GM12878 (cell line): ENCODE results near the gene MCTP2. TPM values are rescaled to one million over a fixed set of nuclear protein-coding genes. Genes with fewer than 3 reads are reported as not detected.

Source experiments
- ATAC-seq: fragments of 200-7000 bp; cut with Tn5 transposase; 3 replicates; pipeline ENCODE4 v1.9.1; 2020; ENCODE audit warnings: mild to moderate bottlenecking, moderate library complexity
- BruUV-seq: library from RNA; stranded (reverse); fragments of 400-500 nt; replicated peaks from 2 replicates; lab custom pipeline; 2021; lab: Mats Ljungman, UMichigan
- CTCF ChIA-PET: fragments of 300-600 bp; sonication (Branson Sonifier 250); formaldehyde crosslinking; extraction: SDS; loops from one replicate; lab custom pipeline; 2021; ENCODE audit warnings: inconsistent platforms; lab: Yijun Ruan, JAX
- POLR2A ChIA-PET: fragments of 350-600 bp; formaldehyde crosslinking; extraction: SDS; loops from one replicate; lab custom pipeline; 2021; ENCODE audit warnings: inconsistent platforms; lab: Charles Lee
- RAD21 ChIA-PET: fragments of 300-600 bp; sonication (Branson Sonifier 250); formaldehyde crosslinking; loops from one replicate; lab custom pipeline; 2023; ENCODE audit warnings: antibody characterized with exemption; ENCODE audit not compliant: unreplicated experiment; lab: Charles Lee
- SMC1A ChIA-PET: fragments of 300-600 bp; sonication (Branson Sonifier 250); formaldehyde crosslinking; loops from one replicate; lab custom pipeline; 2023; ENCODE audit not compliant: unreplicated experiment, uncharacterized antibody; lab: Charles Lee
- DNase-seq: peaks from one replicate; pipeline ENCODE4 v3.0.0-alpha.2; 2011; ENCODE audit warnings: low read depth, low spot score
- FAIRE-seq: peaks from 3 replicates; lab custom pipeline; 2011; peaks lifted over from hg19 to GRCh38; lab: Jason Lieb, UNC
- H2AFZ ChIP-seq: 2 replicates; pipeline ENCODE4 v1.6.0; 2011; ENCODE audit warnings: low read depth, low read length, control low read depth; ENCODE audit not compliant: control insufficient read depth
- H3K27ac ChIP-seq: 2 replicates; pipeline ENCODE4 v1.5.1; 2011; ENCODE audit warnings: control low read depth; ENCODE audit not compliant: control insufficient read depth, insufficient read depth
- H3K27me3 ChIP-seq, 2 experiments: replicated peaks in 1 of 2; 2 replicates each; pipeline versions ENCODE4 v1.6.0 to v1.6.1; 2011; ENCODE audit warnings: low read length in 1 of 2; ENCODE audit not compliant: control insufficient read depth in 2 of 2, insufficient read depth in 2 of 2
- H3K36me3 ChIP-seq, 2 experiments: 2 replicates each; pipeline ENCODE4 v1.5.1; 2011; ENCODE audit warnings: low read length in 1 of 2; ENCODE audit not compliant: control insufficient read depth in 2 of 2, insufficient read depth in 2 of 2
- H3K4me1 ChIP-seq: 2 replicates; pipeline ENCODE4 v1.6.1; 2011; ENCODE audit warnings: mild to moderate bottlenecking, low read length, moderate library complexity, mixed read lengths; ENCODE audit not compliant: control insufficient read depth, insufficient read depth
- H3K4me2 ChIP-seq: 2 replicates; pipeline ENCODE4 v1.6.0; 2011; ENCODE audit warnings: control low read depth; ENCODE audit not compliant: control insufficient read depth, insufficient read depth
- H3K4me3 ChIP-seq: fragments of 200-600 bp; sonication (generic); 2 replicates; pipeline ENCODE4 v1.5.1; 2016
- H3K79me2 ChIP-seq: 2 replicates; pipeline ENCODE4 v1.6.0; 2011; ENCODE audit warnings: low read length; ENCODE audit not compliant: control insufficient read depth, insufficient read depth
- H3K9ac ChIP-seq: 2 replicates; pipeline ENCODE4 v1.8.0; 2011; ENCODE audit warnings: low read length, control low read depth, mixed read lengths; ENCODE audit not compliant: control insufficient read depth, insufficient read depth
- H3K9me3 ChIP-seq: replicated peaks from 3 replicates; pipeline ENCODE4 v1.5.1; 2011; ENCODE audit warnings: mild to moderate bottlenecking, low read length; ENCODE audit not compliant: control insufficient read depth, insufficient read depth
- H4K20me1 ChIP-seq: 2 replicates; pipeline ENCODE4 v1.6.0; 2011; ENCODE audit not compliant: control insufficient read depth, insufficient read depth
- CEBPB ChIP-seq, 2 experiments: fragments of 150-350 bp in 1 of 2; IDR thresholded peaks; 2 replicates each; pipeline ENCODE4 v1.6.1; 2012 to 2014; ENCODE audit warnings: low read depth in 2 of 2, low read length in 2 of 2, borderline replicate concordance in 1 of 2, inconsistent platforms in 1 of 2
- EZH2 ChIP-seq: IDR thresholded peaks from 2 replicates; pipeline ENCODE4 v1.6.1; 2012; ENCODE audit warnings: low read depth, mild to moderate bottlenecking, control low read depth, inconsistent platforms, low read length, borderline replicate concordance; ENCODE audit not compliant: control insufficient read depth
- HCFC1 ChIP-seq: fragments of 150-350 bp; IDR thresholded peaks from 2 replicates; pipeline ENCODE4 v1.6.1; 2014; ENCODE audit warnings: low read length
- KAT2A ChIP-seq: conservative IDR thresholded peaks from 2 replicates; pipeline ENCODE4 v1.6.1; 2011; ENCODE audit warnings: low read depth, low read length; ENCODE audit not compliant: control insufficient read depth
- MYB ChIP-seq: fragments of 150-350 bp; IDR thresholded peaks from 2 replicates; pipeline ENCODE4 v1.6.1; 2014; ENCODE audit warnings: mild to moderate bottlenecking, low read depth, low read length, borderline replicate concordance
- NFIC ChIP-seq: IDR thresholded peaks from 2 replicates; pipeline ENCODE4 v1.6.1; 2012; ENCODE audit warnings: low read depth, mild to moderate bottlenecking, inconsistent platforms, low read length, moderate library complexity
- NR2C2 ChIP-seq: IDR thresholded peaks from 2 replicates; pipeline ENCODE4 v1.6.1; 2011; ENCODE audit warnings: borderline replicate concordance, low read depth; ENCODE audit not compliant: control insufficient read depth, insufficient read length
- NR2F1 ChIP-seq: fragments of 450-650 bp; conservative IDR thresholded peaks from 2 replicates; pipeline ENCODE4 v1.6.1; 2017; ENCODE audit warnings: mild to moderate bottlenecking
- RCOR1 ChIP-seq: conservative IDR thresholded peaks from 2 replicates; pipeline ENCODE4 v1.6.1; 2012; ENCODE audit warnings: low read depth, low read length, improper control_type of control experiment
- RUNX3 ChIP-seq: IDR thresholded peaks from 2 replicates; pipeline ENCODE4 v1.6.1; 2012; ENCODE audit warnings: low read length, inconsistent platforms
- TCF7 ChIP-seq: IDR thresholded peaks from 2 replicates; pipeline ENCODE4 v1.6.1; 2014; ENCODE audit warnings: antibody characterized with exemption, borderline replicate concordance
- YY1 ChIP-seq: IDR thresholded peaks from 2 replicates; pipeline ENCODE4 v1.6.1; 2011; ENCODE audit warnings: low read depth, mild to moderate bottlenecking, low read length
- ZNF622 ChIP-seq: fragments of 450-650 bp; IDR thresholded peaks from 2 replicates; pipeline ENCODE4 v1.6.1; 2017; ENCODE audit warnings: mild to moderate bottlenecking, inconsistent platforms
- WGBS: methylation state at CpG from one replicate; pipeline ENCODE4 v1.1.6; 2016; ENCODE audit warnings: low lambda C conversion rate; ENCODE audit not compliant: insufficient replicate concordance, insufficient coverage; ENCODE audit errors: missing lambda C conversion rate; 5-methylcytosine and 5-hydroxymethylcytosine counted together
- in situ Hi-C: fragments of 300-500 bp; cut with MboI; formaldehyde crosslinking; loops from 9 replicates; pipeline ENCODE4 v1.14.3; 2018; ENCODE audit warnings: mixed read lengths
- intact Hi-C: fragments of 100-400 bp; cut with micrococcal nuclease; formaldehyde crosslinking; loops from one replicate; pipeline ENCODE4 v1.14.2; 2022; ENCODE audit not compliant: unreplicated experiment
- polyA plus RNA-seq, 11 experiments: library from polyadenylated mRNA; depleted of rRNA in 4 of 11; unstranded in 6 of 11; stranded (reverse) in 5 of 11; fragments of >200 nt; fragmentation: Nextera tagmentation in 4 of 11; fragmentation: Illumina TruSeq in 1 of 11; extraction: Ambion mirVana in 4 of 11; extraction: Trizol in 1 of 11; gene quantifications; 1 replicate in 1 of 11; 2 replicates in 10 of 11; pipeline versions ENCODE4 v1.2.1 to v1.2.3, GENCODE V29; 2011 to 2016; ENCODE audit warnings: inconsistent platforms in 2 of 11, missing spikeins in 2 of 11, low read depth in 1 of 11
- total RNA-seq, 4 experiments: library from RNA; depleted of rRNA in 3 of 4; stranded (reverse); fragments of >200 nt in 3 of 4; fragmentation: Illumina TruSeq in 1 of 4; extraction: Trizol in 1 of 4; gene quantifications; 2 replicates each; pipeline versions ENCODE4 v1.2.1 to v1.2.3, GENCODE V29; 2013 to 2021
- TF ChIP-seq, protein P1 (sequence below): fragments of 450-650 bp; IDR thresholded peaks from 2 replicates; pipeline ENCODE4 v1.6.1; 2016; ENCODE audit warnings: mild to moderate bottlenecking, moderate library complexity, borderline replicate concordance
- TF ChIP-seq, protein P2 (sequence below): fragments of 450-650 bp; IDR thresholded peaks from 2 replicates; pipeline ENCODE4 v1.6.1; 2017; ENCODE audit warnings: antibody characterized with exemption, mild to moderate bottlenecking, moderate library complexity

The MCTP2 gene
- total and polyA plus RNA-seq, 10 of the 15 experiments (the other 5 are each of a cell fraction or from before 2014, with no cell fraction given) = 0.24 to 48.5 (median 0.88) TPM

DNA sequence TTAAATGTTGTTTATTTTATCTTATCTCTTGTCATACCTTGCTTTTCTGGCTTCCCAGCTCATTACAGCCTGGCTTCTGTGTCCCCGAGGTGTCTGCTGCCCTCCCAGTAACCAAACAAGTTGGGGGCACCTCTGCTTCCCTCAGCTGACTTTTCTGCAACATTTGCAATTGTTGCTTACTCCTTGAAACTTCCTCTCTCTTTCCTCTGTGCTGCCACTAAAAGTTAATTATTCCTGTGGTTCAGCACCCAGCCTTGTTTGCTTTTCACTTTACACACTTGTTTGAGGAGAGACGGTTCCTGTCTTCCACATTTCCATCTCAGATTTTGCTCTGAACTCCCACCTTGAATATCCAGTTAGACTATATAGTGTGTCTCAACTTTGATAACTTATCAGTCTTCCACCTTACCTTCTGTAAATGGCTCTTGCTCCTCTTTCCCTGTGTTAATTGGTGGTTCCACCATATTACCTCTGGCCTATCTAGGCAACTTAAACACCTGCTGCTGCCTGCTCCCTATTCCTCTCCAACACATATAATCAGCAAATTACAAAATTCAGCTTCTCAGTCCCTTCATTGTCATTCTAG is 21.6 kb downstream of the MCTP2 start:
- H2AFZ ChIP-seq = no peak overlapping the region
- no peak overlapping the region for H3K27ac ChIP-seq
- ChIA-PET CTCF (interaction anchor here (0.8 to 2.2 kb wide), 9 partner anchors 9 to 88 kb away, joined by 3 to 10 read pairs (median 7); partner anchors contain the start of gene MCTP2), RAD21 (interaction anchor here (0.8 to 5.7 kb wide), 8 partner anchors 10 to 71 kb away, joined by 3 to 63 read pairs (median 8); partner anchors contain the start of gene MCTP2), SMC1A (interaction anchor here (0.8 to 8.9 kb wide), 12 partner anchors 10 to 143 kb away, joined by 3 to 83 read pairs (median 10); partner anchors contain the start of gene MCTP2), POLR2A (interaction anchor here (0.8 to 4.1 kb wide), 10 partner anchors 11 to 35 kb away, joined by 3 to 19 read pairs (median 6); partner anchors contain the start of gene MCTP2)
- no peaks in the 10 kb centered on the region for H3K4me1 ChIP-seq
- H3K79me2 ChIP-seq = no peaks in the 10 kb centered on the region
- no peak for DNase-seq
- no peaks in the 10 kb centered on the region for H3K36me3 ChIP-seq
- ATAC-seq = no peak; the same call in 2 of the 3 replicates
- no peak for FAIRE-seq
- H3K9ac ChIP-seq = no peak overlapping the region
- in situ Hi-C loops (no loop called here), intact Hi-C loops (no loop called here)
- BruUV-seq = no TSS peak
- no peak overlapping the region for H3K4me3 ChIP-seq
- 0% methylated on average over 2 of the region's 2 CpGs for WGBS
- no peak for TF ChIP-seq MYB
- TF ChIP-seq CEBPB (IDR thresholded peaks at IDR 0.05; ENCODE audit: borderline replicate concordance in 1 of 2, low read depth in 2 of 2, low read length in 2 of 2) = no peak
- TF ChIP-seq KAT2A = no peak
- no peak for TF ChIP-seq NR2C2
- no peak for TF ChIP-seq NR2F1
- TF ChIP-seq RUNX3 = no peak
- TF ChIP-seq, protein P1, sequence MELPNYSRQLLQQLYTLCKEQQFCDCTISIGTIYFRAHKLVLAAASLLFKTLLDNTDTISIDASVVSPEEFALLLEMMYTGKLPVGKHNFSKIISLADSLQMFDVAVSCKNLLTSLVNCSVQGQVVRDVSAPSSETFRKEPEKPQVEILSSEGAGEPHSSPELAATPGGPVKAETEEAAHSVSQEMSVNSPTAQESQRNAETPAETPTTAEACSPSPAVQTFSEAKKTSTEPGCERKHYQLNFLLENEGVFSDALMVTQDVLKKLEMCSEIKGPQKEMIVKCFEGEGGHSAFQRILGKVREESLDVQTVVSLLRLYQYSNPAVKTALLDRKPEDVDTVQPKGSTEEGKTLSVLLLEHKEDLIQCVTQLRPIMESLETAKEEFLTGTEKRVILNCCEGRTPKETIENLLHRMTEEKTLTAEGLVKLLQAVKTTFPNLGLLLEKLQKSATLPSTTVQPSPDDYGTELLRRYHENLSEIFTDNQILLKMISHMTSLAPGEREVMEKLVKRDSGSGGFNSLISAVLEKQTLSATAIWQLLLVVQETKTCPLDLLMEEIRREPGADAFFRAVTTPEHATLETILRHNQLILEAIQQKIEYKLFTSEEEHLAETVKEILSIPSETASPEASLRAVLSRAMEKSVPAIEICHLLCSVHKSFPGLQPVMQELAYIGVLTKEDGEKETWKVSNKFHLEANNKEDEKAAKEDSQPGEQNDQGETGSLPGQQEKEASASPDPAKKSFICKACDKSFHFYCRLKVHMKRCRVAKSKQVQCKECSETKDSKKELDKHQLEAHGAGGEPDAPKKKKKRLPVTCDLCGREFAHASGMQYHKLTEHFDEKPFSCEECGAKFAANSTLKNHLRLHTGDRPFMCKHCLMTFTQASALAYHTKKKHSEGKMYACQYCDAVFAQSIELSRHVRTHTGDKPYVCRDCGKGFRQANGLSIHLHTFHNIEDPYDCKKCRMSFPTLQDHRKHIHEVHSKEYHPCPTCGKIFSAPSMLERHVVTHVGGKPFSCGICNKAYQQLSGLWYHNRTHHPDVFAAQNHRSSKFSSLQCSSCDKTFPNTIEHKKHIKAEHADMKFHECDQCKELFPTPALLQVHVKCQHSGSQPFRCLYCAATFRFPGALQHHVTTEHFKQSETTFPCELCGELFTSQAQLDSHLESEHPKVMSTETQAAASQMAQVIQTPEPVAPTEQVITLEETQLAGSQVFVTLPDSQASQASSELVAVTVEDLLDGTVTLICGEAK = no peak
- TF ChIP-seq EZH2 = no peak
- TF ChIP-seq NFIC = no peak
- no peak for TF ChIP-seq YY1
- no peak for TF ChIP-seq HCFC1
- TF ChIP-seq, protein P2, sequence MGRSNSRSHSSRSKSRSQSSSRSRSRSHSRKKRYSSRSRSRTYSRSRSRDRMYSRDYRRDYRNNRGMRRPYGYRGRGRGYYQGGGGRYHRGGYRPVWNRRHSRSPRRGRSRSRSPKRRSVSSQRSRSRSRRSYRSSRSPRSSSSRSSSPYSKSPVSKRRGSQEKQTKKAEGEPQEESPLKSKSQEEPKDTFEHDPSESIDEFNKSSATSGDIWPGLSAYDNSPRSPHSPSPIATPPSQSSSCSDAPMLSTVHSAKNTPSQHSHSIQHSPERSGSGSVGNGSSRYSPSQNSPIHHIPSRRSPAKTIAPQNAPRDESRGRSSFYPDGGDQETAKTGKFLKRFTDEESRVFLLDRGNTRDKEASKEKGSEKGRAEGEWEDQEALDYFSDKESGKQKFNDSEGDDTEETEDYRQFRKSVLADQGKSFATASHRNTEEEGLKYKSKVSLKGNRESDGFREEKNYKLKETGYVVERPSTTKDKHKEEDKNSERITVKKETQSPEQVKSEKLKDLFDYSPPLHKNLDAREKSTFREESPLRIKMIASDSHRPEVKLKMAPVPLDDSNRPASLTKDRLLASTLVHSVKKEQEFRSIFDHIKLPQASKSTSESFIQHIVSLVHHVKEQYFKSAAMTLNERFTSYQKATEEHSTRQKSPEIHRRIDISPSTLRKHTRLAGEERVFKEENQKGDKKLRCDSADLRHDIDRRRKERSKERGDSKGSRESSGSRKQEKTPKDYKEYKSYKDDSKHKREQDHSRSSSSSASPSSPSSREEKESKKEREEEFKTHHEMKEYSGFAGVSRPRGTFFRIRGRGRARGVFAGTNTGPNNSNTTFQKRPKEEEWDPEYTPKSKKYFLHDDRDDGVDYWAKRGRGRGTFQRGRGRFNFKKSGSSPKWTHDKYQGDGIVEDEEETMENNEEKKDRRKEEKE = no peak
- no peak for TF ChIP-seq RCOR1
- no peak for TF ChIP-seq TCF7
- no peak for TF ChIP-seq ZNF622
- no peaks in the 10 kb centered on the region for H4K20me1 ChIP-seq
- no peak overlapping the region for H3K4me2 ChIP-seq
- no peaks in the 10 kb centered on the region for H3K27me3 ChIP-seq
- H3K9me3 ChIP-seq = no peaks in the 10 kb centered on the region; the same call in 2 of the 3 replicates
